ENCODE results near the gene C2CD3. TPM values are rescaled to one million over a fixed set of nuclear protein-coding genes. Genes with fewer than 3 reads are reported as not detected.

C2CD3 gene
- total and polyA plus RNA-seq, 2 of the 4 experiments (the other 2 are of a cell fraction), result 11.1 to 19.2 TPM

DNA sequence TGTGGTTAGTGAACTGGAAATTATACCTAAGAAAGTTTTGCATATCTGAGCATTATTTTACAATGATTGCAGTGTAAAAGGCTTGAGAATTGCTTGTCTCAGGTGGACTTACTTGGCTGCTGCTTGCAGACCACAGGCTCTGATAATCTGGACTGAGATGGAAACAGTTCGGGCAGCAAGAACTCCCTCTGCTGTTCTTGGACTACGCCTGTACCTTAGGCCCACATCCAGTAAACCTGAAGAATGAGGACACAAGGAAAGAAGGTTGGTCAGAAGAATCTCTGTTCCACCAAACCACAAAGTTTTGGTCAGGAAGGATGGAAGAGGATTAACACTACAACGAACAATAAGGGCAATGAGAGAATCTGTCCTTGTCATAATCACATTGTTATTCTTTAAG, 80.1 kb downstream of the C2CD3 start:
- Histone ChIP-seq H4K20me1 (ENCODE audit: insufficient read depth, low read length) (no peaks in the 10 kb centered on the region), H2AFZ (replicated peaks; ENCODE audit: low read length, poor library complexity) (no peak overlapping the region), H3K4ac (ENCODE audit: low read depth, low read length) (no peak overlapping the region), H2BK5ac (ENCODE audit: low read depth, low read length, poor library complexity, severe bottlenecking) (no peak overlapping the region), H4K5ac (ENCODE audit: low read depth, low read length) (no peak overlapping the region), H3K9me3 (ENCODE audit: control insufficient read depth, insufficient read depth, low read length) (no peaks in the 10 kb centered on the region), H3K79me1 (ENCODE audit: low read depth in 1 of 2, low read length in 2 of 2) (no peaks in the 10 kb centered on the region), H4K91ac (ENCODE audit: insufficient read depth, low read depth, low read length) (no peak overlapping the region), H3K9ac (ENCODE audit: low read depth, low read length) (no peak overlapping the region), H2BK15ac (ENCODE audit: low read depth, low read length) (no peak overlapping the region), H3K4me1 (ENCODE audit: control insufficient read depth, insufficient read depth, low read length) (no peaks in the 10 kb centered on the region), H2AK5ac (ENCODE audit: low read depth, low read length) (no peak overlapping the region), H3K56ac (ENCODE audit: extremely low read depth, insufficient read depth, low read length) (no peak overlapping the region), H3K27me3 (ENCODE audit: control insufficient read depth, insufficient read depth, low read length) (no peaks in the 10 kb centered on the region), H3K9me1 (ENCODE audit: insufficient read depth, low read length) (no peaks in the 10 kb centered on the region), H2BK20ac (ENCODE audit: low read depth, low read length) (no peak overlapping the region), H3K14ac (replicated peaks; ENCODE audit: low read depth, low read length) (no peak overlapping the region), H3K4me2 (ENCODE audit: low read depth, low read length) (no peak overlapping the region), H3K18ac (ENCODE audit: low read depth, low read length) (no peak overlapping the region), H3K27ac (ENCODE audit: insufficient read depth, low read length) (no peak overlapping the region), H4K8ac (ENCODE audit: low read depth in 2 of 2, low read length in 2 of 2) (no peak overlapping the region), H2BK120ac (ENCODE audit: low read depth, low read length) (no peak overlapping the region), H2AK9ac (replicated peaks; ENCODE audit: low read depth, low read length, poor library complexity) (no peak overlapping the region), H3K4me3 (ENCODE audit: insufficient read depth, low read depth, low read length) (no peak overlapping the region), H3K23ac (ENCODE audit: low read depth, low read length) (no peak overlapping the region), H3K36me3 (ENCODE audit: control insufficient read depth, insufficient read depth, low read length) (peaks cover 19% of the 10 kb centered on the region)
- WGBS, 2 experiments (ENCODE audit: extremely low coverage in 2 of 2, insufficient read length in 1 of 2), result no CpG with 5 or more reads among the region's 3 CpGs
- POLR2A ChIA-PET (ENCODE audit: unreplicated experiment), result no interaction called here
- no TSS peak for BruUV-seq (replicated peaks)
- intact Hi-C loops (cut with micrococcal nuclease) (loop anchor here (1.0 kb wide), 1 partner anchor 126 kb away; no protein-coding TSS in a partner anchor), in situ Hi-C loops (cut with MboI; ENCODE audit: low sequenced_read_pairs) (no loop called here), dilution Hi-C loops (cut with HindIII; ENCODE audit: low sequenced_read_pairs, unreplicated experiment) (no loop called here)
- TF ChIP-seq RAD21 (IDR thresholded peaks at IDR 0.05; ENCODE audit: low read length), result peak; percentile 23; the same call in 1 of the 2 replicates
- peak; percentile 26; the same call in 1 of the 2 replicates for TF ChIP-seq SMC3 (IDR thresholded peaks at IDR 0.05; ENCODE audit: low read depth, low read length)
- TF ChIP-seq, protein P1, sequence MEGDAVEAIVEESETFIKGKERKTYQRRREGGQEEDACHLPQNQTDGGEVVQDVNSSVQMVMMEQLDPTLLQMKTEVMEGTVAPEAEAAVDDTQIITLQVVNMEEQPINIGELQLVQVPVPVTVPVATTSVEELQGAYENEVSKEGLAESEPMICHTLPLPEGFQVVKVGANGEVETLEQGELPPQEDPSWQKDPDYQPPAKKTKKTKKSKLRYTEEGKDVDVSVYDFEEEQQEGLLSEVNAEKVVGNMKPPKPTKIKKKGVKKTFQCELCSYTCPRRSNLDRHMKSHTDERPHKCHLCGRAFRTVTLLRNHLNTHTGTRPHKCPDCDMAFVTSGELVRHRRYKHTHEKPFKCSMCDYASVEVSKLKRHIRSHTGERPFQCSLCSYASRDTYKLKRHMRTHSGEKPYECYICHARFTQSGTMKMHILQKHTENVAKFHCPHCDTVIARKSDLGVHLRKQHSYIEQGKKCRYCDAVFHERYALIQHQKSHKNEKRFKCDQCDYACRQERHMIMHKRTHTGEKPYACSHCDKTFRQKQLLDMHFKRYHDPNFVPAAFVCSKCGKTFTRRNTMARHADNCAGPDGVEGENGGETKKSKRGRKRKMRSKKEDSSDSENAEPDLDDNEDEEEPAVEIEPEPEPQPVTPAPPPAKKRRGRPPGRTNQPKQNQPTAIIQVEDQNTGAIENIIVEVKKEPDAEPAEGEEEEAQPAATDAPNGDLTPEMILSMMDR (conservative IDR thresholded peaks at IDR 0.05; ENCODE audit: low read depth, low read length), result peak; percentile 21; the same call in 1 of the 2 replicates
- TF ChIP-seq BHLHE40 (IDR thresholded peaks at IDR 0.05; ENCODE audit: low read depth, low read length), result no peak
- no peak for ATAC-seq (ENCODE audit: low read depth)
- CTCF ChIA-PET, result no interaction called here
- DNase-seq, result peak; percentile 29
